HFF-Myc (cell line): ENCODE results near the gene VEZT.

Experiments used
- DNase-seq: peaks from one replicate; pipeline ENCODE4 v3.0.0-alpha.2; 2011; ENCODE audit warnings: low read depth; ENCODE audit errors: extremely low read depth
- H3K4me3 ChIP-seq: replicated peaks from 2 replicates; pipeline ENCODE4 v1.5.1; 2011; ENCODE audit warnings: low read depth, mild to moderate bottlenecking, control low read depth, low read length
- CTCF ChIP-seq: IDR thresholded peaks from 2 replicates; pipeline ENCODE4 v1.5.1; 2012; ENCODE audit warnings: mild to moderate bottlenecking, low read depth, low read length, control low read depth; ENCODE audit errors: missing control alignments

VEZT gene

GRCh38 chr12:95204141-95204866 lies 13.3 kb upstream of the VEZT start:
- TF ChIP-seq CTCF: no peak
- no peak overlapping the region for H3K4me3 ChIP-seq
- DNase-seq: no peak

- TF ChIP-seq CTCF: no peak
- no peak overlapping the region for H3K4me3 ChIP-seq
- no peak for DNase-seq
Observed at GRCh38 chr12:95205016-95205624, 12.5 kb upstream of the VEZT start.

GRCh38 chr12:95205685-95206084 lies 11.9 kb upstream of the VEZT start:
- DNase-seq: no peak

GRCh38 chr12:95206916-95207315 lies 10.7 kb upstream of the VEZT start:
- no peak overlapping the region for H3K4me3 ChIP-seq
- no peak for TF ChIP-seq CTCF
- no peak for DNase-seq

More at GRCh38 chr12:95205685-95206084, 11.9 kb upstream of the VEZT start:
- TF ChIP-seq CTCF: no peak
- H3K4me3 ChIP-seq: no peak overlapping the region

GRCh38 chr12:95207407-95207806 lies 10.2 kb upstream of the VEZT start:
- no peak for DNase-seq
- TF ChIP-seq CTCF: no peak
- H3K4me3 ChIP-seq: no peak overlapping the region

- no peak for TF ChIP-seq CTCF
- no peak for DNase-seq
Observed at GRCh38 chr12:95208678-95209077, 8.9 kb upstream of the VEZT start.

More at GRCh38 chr12:95208678-95209077, 8.9 kb upstream of the VEZT start:
- H3K4me3 ChIP-seq: no peak overlapping the region
